Activated CD4-positive, alpha-beta T cell treated with anti-CD3 and anti-CD28 coated beads for 4 hours (primary cell): ENCODE data around the gene FEN1.

Source experiments
- DNase-seq, 2 donors: peaks; one replicate each; pipeline ENCODE4 v3.0.0-alpha.2; 2020

Gene FEN1

DNA sequence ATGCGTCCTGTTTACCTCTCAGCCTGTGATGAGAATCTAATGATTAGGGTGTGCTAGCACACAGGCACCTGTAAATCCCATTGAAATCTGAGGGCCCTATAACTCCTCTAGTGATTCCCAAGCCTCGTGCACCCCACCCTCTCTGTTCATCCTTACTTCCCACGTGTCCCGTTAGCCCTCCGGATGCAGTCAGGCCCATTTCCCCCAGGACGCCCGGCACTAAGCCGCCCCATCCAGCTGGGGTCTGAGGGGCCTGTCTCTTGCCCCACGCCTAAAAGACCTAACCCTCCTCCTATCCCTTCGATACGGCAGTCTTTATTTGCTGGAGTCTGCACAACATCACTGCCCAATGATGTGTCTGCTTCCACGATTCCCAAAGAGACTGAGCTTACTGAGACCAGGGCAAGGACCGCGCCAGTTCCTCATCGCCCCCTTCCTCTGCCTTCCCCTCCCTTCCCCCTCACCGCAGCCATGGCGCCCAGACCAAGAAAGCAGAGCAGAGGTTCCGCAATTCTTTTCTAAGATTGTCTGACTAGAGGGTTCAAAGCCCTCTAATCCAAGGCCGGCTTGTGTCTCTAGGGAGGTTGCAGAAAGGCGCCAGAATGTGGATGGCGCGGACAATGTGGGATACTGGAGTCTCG is 34.3 kb downstream of the FEN1 start:
- no peak for DNase-seq

DNA sequence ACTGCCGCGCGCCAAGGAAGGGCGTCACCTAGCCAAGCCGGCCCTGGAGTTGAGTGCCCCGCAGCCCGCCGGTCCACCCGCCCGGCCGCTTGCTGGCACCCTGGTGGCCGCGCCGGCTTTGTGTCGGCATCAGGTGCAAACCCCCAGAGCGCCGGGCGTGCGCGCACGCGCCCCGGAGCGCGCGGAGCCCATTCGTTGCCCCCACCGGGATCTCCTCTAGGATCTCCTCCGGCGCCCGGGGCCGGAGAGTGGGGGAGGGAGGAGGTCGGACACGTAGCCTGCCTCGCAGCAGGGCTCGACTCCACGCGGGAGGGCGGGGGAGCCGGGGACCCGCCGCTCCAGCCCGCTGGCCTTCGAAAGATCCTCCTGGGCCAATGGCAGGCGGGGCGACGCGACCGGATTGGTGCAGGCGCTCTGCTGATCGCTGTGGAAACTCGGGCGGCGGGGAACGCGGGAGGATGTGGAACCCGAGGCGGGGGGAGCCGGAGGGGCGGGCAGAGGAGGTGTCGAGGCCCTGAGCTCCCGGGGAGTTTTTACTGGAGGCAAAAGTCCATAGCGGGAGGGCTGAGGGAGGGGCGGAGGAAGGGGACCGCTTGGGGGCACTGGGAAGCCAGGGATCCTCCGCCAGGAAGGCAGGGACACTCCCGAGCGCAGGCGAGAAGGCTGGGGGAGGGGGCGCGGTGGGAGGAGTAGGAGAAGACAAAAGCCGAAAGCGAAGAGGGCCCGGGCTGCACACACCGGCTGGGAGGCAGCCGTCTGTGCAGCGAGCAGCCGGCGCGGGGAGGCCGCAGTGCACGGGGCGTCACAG is 35.1 kb downstream of the FEN1 start, which contains the start of gene FADS2:
FADS2 (plus strand) TSS at position 730 of the 808 bp plus-strand sequence. CDS start 91 bp downstream, outside the sequence.
- peak; percentile 47 to 49 for DNase-seq

DNA sequence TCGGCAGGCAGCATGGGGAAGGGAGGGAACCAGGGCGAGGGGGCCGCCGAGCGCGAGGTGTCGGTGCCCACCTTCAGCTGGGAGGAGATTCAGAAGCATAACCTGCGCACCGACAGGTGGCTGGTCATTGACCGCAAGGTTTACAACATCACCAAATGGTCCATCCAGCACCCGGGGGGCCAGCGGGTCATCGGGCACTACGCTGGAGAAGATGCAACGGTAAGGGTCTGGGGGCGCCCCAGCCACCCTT is 35.6 kb downstream of the FEN1 start:
- no peak for DNase-seq

DNA sequence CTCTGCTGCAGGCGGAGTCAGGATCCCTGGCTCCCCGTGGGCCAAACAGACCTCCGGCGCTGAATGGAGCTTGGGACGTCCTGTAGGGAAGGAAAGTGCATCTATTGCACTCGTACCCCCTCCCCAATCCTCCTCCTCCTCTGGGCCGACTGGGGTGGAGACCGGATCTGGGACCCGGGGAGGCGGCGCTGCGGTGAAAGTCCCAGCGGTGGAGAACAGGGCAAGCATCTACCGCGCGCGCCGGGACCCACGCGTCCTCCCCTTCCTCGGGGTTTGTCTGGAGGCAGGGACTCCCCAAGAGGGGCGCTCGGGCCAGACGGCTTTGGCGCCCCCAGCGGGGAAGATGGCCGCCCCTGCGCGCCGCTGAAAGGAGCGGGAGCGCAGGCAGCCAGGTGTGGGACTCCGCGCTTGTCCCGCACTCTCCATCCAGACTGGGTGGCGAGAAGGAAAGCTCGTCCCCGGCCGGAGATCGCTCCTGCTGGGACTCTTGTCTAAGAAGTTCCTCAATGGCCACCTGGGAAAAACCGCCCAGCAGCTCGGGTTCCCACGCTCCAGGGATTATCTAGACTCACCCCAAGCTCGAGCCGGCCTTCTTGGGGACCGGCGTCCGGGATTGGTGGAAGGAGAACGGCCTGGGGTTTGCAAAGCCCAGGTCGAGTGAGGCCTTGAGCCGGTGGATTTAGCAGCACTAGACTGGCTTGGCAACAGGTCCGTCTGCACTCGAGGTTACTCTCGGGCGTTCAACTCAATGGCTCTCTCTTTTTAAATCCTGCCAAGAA is 36.1 kb downstream of the FEN1 start:
- DNase-seq, result peak; percentile 6 to 22

DNA sequence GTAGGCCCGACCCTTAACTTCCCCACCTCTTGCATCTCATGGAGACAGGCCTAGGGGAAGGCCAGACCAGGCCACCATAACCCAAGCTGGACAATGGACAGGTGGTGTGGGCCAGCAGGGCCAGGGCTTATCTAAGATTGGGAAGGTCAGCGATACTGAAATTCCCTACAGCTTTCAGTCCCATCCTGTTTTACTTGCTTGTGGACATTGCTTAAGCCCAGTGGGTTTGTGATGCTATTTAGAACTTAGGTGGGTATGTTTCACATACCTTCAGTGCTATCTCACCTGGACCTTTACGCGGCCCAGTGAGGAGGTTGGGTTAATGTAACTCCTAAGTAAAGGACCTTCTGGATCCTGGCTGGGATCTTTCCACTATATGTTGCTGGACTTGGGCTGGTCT is 37.1 kb downstream of the FEN1 start:
- DNase-seq, result no peak

DNA sequence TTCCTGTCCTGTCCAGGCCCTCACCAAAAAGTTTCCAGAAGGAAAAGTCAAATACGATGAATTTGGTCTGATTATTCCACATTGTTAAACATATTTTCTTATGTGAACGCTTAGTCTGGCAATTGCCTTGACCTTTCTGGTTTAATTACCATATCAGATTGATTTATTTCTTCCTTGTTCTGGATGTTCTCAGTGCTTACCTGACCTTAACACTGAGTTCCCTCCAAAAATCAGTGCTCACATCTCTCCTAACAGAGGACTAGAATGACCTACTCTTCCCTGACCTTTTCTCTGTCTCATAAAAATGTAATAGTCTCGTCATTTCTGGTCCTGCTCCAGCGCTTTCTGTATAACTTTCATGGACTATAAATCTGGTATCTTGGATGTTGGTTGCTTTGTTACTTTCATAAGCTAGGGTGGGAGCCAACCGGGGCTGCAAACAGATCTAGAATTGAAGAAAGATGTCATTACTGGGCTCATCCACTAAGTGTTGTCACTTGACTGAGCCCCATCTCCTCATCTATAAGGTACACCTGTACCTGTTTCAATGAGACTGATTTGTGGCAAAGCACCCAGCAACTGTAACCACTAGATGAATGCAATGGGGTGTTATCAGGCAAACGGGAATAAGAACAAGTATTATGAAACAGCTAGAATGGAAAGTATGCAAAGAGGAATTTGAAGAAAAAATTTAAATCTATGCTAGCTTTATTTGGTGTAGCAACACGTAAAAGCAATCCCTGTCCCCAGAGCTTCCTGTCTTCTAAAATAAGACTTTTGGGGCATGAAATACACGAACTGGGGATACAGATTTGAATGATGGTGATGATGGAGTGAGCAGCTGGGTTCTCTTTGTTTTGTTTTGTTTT is 37.8 kb downstream of the FEN1 start:
- no peak for DNase-seq

DNA sequence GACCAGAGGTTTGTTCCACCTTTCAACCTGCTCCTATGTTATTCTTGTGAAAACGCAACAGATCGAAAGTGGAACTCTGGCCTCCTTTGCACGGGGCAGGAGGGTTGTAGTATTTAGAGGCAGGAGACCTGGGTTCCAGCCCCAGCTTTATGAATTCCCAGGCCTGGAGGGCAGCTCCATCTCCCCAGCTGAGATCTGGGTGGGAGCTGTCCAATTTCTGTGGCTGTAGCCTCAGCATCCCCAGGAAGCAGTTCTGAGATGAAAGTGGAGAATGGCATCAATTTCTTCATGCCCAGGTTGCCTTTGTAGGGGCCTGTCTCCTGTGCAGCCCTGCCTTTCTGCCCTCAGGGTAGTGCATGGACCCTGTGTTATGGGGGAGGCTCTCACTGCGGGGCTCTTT is 39.5 kb downstream of the FEN1 start:
- DNase-seq, result no peak

DNA sequence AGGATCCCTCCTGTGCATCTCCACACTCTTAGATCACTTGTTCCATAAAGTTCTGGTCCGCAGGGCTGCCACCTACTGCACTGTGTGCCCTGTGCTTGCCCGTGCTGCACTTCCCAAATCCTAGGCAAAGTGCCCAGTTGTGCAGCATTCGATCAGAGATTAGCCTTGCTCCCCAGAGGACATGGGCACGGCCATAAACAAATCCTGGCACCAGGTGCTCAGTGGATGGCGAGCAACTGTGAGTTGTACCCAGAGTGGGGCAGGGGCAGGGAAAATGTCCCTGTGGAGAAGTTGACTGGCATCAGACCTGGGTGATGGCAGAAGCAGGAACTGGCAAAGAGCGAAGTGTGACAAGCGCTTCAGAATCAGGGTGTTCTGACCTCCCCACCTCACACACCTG is 40.0 kb downstream of the FEN1 start:
- DNase-seq, result no peak

DNA sequence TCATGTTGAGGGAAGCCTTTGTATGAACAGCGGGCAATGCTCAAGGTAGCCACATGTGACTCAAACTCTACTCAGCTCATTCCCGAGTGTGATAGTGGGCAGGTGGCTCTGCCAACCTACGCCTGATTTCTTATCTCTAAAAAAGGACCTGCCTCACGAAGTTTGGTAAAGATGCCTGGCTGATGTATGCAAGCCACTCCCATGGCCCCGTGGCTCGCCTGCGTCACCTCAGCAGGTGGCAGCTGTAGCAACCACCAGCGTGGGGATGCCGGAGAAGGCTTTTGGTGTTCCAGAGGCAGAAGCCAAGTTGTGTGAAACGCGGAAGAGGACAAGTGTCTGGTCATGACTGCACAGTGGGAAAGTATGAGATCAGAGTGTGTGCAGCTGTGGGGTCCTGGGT is 40.8 kb downstream of the FEN1 start:
- no peak for DNase-seq

DNA sequence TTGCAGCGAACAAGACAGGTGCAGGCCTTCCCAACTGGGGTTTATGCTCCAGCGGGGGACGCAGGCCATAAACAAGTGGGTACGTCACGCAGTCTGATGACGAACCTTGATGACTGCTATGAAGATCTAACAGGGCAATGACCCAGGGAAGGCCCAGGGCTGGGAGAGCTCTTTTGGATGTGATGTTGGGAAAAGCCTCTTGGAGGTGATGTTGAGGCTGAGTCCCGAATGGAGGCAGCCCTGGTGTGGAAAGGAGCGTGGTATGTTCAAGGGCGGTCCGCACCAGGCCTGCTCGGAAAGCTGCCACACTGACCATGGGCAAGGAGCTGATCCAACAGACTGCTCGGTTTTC is 41.2 kb downstream of the FEN1 start:
- no peak for DNase-seq

DNA sequence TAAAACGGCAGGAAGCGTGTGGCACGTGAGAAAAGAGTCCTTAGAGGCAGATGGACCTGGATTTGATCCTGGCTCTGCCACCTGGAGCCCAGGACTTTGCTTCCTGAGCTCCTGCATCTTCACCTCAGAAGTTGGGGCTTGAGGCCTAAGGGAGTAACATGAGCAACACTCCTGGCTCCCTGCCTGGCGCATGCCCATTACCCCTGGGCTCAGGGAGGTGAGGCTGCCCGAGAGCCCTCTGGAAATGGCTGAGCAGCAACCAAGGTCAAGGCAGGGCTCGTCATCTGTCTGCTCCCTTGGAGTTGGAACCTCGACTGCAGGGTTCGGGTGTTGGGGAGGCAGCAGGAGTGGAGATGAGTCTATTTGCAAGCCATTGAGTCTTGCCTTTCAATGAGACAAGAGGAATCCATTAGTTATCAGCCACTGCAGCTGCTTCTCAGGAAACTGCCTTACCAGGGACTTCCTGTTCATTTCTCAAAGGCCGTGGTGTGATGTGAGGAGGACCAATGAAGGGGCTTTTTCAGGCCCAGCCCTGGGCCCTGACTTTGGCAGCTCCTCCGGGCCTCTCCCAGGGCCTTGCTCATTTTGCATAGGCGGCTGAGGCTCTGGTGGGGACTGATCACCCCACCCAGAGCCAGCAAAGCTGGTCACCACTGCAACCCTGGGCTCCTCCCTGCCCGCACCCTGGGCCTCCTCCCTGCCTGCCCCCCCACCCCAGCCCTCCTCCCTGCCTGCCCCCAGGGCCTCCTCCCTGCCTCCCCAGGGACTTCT is 41.8 kb downstream of the FEN1 start:
- DNase-seq, result peak; percentile 13 to 19

DNA sequence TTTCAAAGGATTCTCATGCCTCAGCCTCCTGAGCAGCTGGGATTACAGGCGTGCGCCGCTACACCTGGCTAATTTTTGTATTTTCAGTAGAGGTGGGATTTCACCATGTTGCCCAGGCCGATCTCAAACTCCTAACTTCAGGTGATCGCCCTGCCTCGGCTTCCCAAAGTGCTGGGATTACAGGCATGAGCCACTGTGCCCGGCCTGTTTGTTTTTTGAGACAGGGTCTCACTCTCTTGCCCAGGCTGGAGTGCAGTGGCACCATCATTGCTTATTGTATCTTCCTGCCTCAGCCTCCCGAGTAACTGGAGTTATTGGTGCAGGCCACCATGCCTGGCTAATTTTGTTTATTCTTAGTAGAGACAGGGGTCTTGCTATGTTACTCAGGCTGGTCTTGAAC is 43.5 kb downstream of the FEN1 start:
- no peak for DNase-seq

DNA sequence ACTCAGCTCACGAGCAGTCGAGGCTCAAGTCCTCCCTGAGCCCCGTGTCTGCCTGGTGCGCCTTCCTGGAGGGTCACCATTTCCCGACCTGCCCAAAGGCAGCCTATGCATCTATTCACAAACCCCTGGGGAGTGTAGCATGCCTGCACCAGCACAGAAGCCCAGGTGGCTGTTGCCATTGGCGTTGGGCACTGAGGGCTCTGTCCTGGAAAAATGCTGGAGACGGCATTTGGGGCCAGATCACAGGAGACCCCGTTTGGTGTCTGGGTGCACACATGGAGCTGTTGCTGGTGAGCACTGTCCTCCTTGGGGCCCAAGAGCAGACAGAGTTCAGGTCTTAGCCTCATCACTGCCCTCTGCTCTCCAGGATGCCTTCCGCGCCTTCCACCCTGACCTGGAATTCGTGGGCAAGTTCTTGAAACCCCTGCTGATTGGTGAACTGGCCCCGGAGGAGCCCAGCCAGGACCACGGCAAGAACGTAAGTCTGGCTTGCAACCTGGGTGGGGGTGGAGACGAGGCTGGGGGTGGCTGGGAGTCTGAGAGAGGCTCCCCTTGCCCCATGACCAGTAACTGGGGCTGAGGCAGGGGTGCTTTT is 44.8 kb downstream of the FEN1 start:
- no peak for DNase-seq

DNA sequence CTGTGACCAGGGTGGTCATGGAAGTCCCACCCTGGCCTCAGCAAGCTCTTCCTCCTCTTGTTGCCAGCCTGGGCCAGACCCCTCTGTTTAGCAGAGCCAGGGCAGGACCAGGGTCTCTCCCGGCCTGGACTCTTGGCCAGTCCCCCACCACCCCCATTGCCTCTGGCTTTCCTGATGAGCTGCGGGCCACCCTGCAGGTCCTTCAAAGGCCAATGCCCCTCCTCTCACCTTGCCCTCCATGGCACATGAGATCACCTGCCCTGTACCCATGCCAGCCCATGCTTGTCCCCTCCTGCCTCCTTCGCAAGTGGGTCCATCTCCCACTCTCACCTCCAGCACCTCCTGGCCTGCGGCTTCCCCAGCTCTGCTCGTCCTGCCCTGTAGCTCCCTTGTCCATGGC is 45.8 kb downstream of the FEN1 start:
- DNase-seq, result no peak

DNA sequence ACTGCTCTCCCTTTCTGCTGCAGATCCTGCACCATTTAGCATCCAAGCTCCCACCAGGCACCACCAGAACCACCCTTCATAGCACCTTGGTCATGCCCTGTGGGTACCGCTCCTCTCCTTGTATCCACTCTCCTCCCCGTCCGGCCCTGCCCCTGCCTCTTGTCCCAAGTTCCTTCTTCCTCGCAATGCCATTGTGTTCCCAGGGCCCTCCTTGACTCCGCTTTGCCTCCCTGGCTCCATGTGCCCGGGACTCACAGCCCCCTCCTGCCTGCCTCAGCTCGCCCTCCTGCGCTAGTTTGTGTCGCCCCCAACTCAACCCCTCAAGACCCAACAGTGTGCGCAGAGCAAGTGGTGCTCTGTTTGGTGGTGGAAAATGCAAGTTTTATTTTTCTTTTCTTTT is 46.2 kb downstream of the FEN1 start:
- no peak for DNase-seq

DNA sequence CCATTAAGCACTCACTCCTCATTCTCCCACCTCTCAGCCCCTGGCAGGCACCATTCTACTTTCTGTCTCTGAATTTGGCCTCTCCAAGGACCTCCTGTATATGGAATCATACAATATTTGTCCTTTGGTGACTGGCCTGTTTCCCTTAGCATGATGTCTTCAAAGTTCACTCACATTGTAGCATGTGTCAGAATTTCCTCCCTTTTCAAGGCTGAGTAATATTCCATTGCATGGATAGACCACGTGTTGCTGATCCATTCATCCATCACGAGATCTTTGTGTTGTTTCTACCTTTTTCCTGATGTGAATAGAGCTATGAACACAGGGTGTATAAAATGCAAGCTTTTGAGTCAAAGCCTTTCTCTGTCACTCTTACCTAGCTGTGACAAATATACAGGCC is 47.0 kb downstream of the FEN1 start:
- DNase-seq, result no peak

DNA sequence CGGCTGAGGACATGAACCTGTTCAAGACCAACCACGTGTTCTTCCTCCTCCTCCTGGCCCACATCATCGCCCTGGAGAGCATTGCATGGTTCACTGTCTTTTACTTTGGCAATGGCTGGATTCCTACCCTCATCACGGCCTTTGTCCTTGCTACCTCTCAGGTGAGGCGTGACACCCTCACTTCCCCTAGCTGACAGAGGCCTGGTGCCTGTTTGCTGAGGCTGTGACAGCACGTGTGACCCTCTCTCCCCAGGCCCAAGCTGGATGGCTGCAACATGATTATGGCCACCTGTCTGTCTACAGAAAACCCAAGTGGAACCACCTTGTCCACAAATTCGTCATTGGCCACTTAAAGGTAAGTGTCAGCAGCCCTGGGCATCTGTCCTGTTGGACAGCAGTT is 47.7 kb downstream of the FEN1 start:
- DNase-seq, result no peak

DNA sequence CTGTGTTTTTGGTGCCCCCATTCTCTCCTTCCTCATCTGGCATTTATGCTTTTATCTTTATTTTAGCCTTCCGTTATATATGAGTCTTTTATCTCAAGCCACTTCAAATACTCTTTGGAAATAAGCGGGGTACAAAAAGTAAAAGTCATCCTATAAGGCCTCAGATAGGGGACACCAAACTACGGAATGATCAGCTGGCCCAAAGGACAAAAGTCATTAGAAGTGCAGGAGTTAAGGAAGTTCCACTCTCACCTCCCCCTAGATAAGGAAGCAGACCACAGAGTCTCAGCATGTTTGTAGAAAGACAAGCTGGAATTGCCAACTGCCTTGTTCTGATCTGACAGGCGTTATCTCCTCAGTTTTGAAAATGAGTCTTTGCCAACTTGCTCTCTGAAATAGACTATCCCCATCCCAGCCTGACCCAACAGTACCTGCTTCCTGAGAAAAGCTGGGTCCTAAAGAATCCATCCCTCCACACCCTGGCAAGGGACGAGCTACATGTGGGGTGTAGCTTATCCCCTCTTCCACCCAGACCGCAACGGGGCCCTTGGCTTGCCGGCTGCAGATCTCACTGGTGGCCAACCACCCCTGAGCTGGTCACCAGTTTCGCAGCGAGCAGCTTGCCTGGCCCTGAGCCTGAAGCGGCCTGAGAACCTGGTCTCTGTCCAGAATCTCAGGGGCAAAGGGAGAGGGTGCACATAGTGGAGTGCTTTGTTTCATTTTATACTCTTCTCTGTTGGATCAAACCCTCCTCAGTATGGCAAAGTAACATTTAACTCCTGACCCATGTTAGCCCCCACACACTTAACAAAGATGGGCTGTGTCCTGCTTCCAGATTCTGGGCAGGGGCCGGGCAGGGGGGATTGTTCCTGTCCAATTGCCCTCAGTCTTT is 49.2 kb downstream of the FEN1 start:
- no peak for DNase-seq

DNA sequence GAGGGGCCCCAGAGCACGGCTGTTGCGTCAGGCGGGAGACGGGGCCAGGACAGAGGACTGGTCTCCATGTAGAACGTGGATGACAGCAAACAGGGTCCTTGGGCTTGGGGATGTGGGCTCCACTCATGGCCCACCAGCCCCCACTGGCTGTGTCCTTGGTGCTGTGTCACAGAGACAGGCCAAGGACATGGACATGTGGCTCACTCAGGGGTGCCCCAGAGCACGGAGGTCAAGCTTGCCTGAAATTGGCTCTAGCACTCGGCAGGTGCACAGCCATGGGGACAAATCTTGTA is 49.8 kb downstream of the FEN1 start:
- no peak for DNase-seq

DNA sequence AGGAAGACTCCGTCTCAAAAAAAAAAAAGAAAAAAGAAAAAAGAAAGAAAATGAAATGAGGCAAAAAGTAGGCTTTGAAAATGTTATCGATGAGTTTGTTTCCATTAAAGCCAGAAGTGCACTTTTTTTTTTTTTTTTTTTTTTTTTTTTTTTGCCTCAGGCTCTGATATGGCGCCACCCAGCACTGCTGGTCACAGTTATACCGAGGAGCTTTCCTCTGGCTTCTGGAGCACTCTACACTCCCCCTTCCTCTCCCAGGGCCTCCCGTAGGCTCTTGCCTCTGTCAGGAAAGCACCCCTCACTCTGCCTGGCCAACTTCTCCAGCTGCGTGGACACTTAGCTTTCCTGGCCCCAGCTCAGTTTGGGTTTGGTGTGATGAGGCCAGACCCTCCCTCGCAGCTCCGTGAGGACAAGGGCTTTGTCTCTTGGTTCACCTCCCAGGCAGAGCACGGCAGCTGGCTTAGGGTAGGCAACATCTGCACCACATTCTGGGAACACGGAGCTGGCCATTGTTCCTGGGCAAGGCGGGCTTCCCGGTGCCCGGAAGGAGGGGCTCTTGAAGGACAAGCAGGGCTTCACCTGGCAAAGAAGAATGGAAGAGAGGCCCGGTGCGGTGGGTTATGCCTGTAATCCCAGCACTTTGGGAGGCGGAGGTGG is 52.3 kb downstream of the FEN1 start:
- DNase-seq, result no peak
